ENCODE data around the gene SLC7A4. TPM values are rescaled to one million over a fixed set of nuclear protein-coding genes. Genes with fewer than 3 reads are reported as not detected.

The SLC7A4 gene
- total RNA-seq, 1 experiment from 2014 or later, result not detected

DNA sequence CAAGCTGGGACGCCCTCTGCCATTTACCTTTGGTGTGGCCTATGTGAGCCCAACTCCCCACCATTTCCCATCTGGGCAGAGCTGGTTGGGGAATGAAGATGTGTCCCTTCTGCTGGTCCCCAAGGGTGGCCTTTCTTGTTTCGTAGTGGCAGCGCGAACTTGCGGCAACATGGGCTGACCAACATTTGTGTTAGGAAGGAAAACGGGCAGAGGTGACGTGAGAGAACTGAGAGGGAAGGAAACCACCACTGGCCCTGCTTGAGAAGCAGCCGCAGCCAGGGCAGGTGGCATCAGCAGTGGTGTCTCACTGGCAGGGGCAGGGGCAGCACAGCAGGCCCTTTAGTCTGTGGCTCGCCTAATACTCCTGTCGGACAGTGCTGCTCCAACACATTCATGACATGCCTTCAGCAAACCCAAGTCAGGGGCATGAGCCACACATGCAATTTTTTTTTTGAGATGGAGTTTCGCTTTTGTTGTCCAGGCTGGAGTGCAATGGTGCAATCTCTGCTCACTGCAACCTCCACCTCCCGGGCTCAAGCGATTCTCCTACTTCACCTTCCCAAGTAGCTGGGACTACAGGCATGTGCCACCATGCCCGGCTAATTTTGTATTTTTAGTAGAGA is 43.3 kb upstream of the SLC7A4 start:
- intact Hi-C loops (cut with micrococcal nuclease), result no loop called here
- no peak for TF ChIP-seq CBX3 (IDR thresholded peaks at IDR 0.05; ENCODE audit: low read depth)
- no TSS peak for BruUV-seq (replicated peaks)
- peaks cover 0 to 13% of the 10 kb centered on the region in 2 experiments; a peak in 2 of 4 replicates for H3K4me1 ChIP-seq (ENCODE audit: control insufficient read depth in 1 of 2, insufficient read depth in 2 of 2, low read length in 2 of 2)
- no peak overlapping the region for H3K27ac ChIP-seq (ENCODE audit: low read depth, low read length)
- no peaks in the 10 kb centered on the region for H4K20me1 ChIP-seq (ENCODE audit: insufficient read depth)
- H3K9ac ChIP-seq (ENCODE audit: low read length), result no peak overlapping the region
- POLR2A ChIA-PET, result no interaction called here
- CTCF ChIA-PET, result no interaction called here
- RAD21 ChIA-PET (ENCODE audit: low non-redundant PET in 1 of 2, low total read pairs in 2 of 2, uncharacterized antibody in 2 of 2, unreplicated experiment in 2 of 2), result no interaction called here
- no peak overlapping the region for H2AFZ ChIP-seq (ENCODE audit: low read depth, low read length, poor library complexity, severe bottlenecking)
- H3K79me2 ChIP-seq (ENCODE audit: insufficient read depth, low read length), result no peaks in the 10 kb centered on the region
- H3K4me2 ChIP-seq (ENCODE audit: low read length), result no peak overlapping the region
- no peak overlapping the region for H3K4me3 ChIP-seq (replicated peaks in 1 of 2; ENCODE audit: low read depth in 1 of 2, low read length in 2 of 2)
- no peak for ATAC-seq
- no peaks in the 10 kb centered on the region for H3K36me3 ChIP-seq (ENCODE audit: control insufficient read depth in 1 of 2, insufficient read depth in 2 of 2, low read length in 2 of 2)
- no peak for DNase-seq (ENCODE audit: low read depth, low spot score)
- H3K9me3 ChIP-seq (ENCODE audit: control insufficient read depth in 1 of 2, insufficient read depth in 1 of 2, low read depth in 1 of 2, low read length in 2 of 2), result 0 out of 4 replicates have a peak, but pooled peaks cover 0 to 4% of the 10 kb centered on the region in 2 experiments
- no peaks in the 10 kb centered on the region for H3K9me2 ChIP-seq (ENCODE audit: insufficient read depth)
- no peaks in the 10 kb centered on the region for H3K27me3 ChIP-seq (ENCODE audit: insufficient read depth, low read length)

GRCh38 chr22:21074102-21074715 is 41.8 kb upstream of the SLC7A4 start:
- no peak overlapping the region for H3K27ac ChIP-seq (ENCODE audit: low read depth, low read length)
- peaks cover 0 to 13% of the 10 kb centered on the region in 2 experiments; a peak in 2 of 4 replicates for H3K4me1 ChIP-seq (ENCODE audit: control insufficient read depth in 1 of 2, insufficient read depth in 2 of 2, low read length in 2 of 2)
- H2AFZ ChIP-seq (ENCODE audit: low read depth, low read length, poor library complexity, severe bottlenecking), result no peak overlapping the region
- peak; percentile 75 for ATAC-seq
- ChIA-PET RAD21 (ENCODE audit: low non-redundant PET in 1 of 2, low total read pairs in 2 of 2, uncharacterized antibody in 2 of 2, unreplicated experiment in 2 of 2) (no interaction called here), POLR2A (interaction anchor here (0.6 to 0.7 kb wide), 3 partner anchors 23 to 92 kb away, joined by 3 read pairs; partner anchors contain the start of genes LZTR1 and THAP7), CTCF (interaction anchor here (1.1 kb wide), 2 partner anchors 25 to 28 kb away, joined by 3 to 5 read pairs; no protein-coding TSS in a partner anchor)
- TF ChIP-seq EZH2 (IDR thresholded peaks at IDR 0.05) (no peak), CEBPB (IDR thresholded peaks at IDR 0.05; ENCODE audit: low read depth) (0 out of 2 replicates have a peak, but pooled peaks have one; percentile 36), REST (IDR thresholded peaks at IDR 0.05; ENCODE audit: low read depth) (no peak), FOSL1 (IDR thresholded peaks at IDR 0.05; ENCODE audit: low read depth) (peak; percentile 27; the same call in 1 of the 2 replicates), EZH2phosphoT487 (IDR thresholded peaks at IDR 0.05; ENCODE audit: borderline replicate concordance) (no peak), SP1 (IDR thresholded peaks at IDR 0.05; ENCODE audit: low read depth) (no peak), SIN3A (IDR thresholded peaks at IDR 0.05; ENCODE audit: low read depth) (no peak), CBX3 (IDR thresholded peaks at IDR 0.05; ENCODE audit: low read depth) (no peak), CTCF (IDR thresholded peaks at IDR 0.05 in 2 of 3, conservative IDR thresholded peaks at IDR 0.05 in 1 of 3; ENCODE audit: borderline replicate concordance in 1 of 3, insufficient read depth in 1 of 3, low read depth in 2 of 3, low read length in 2 of 3) (no peak), EGR1 (IDR thresholded peaks at IDR 0.05; ENCODE audit: low read depth) (no peak)
- TF ChIP-seq, protein P1, sequence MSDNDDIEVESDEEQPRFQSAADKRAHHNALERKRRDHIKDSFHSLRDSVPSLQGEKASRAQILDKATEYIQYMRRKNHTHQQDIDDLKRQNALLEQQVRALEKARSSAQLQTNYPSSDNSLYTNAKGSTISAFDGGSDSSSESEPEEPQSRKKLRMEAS (IDR thresholded peaks at IDR 0.05), result no peak
- TF ChIP-seq, protein P2, sequence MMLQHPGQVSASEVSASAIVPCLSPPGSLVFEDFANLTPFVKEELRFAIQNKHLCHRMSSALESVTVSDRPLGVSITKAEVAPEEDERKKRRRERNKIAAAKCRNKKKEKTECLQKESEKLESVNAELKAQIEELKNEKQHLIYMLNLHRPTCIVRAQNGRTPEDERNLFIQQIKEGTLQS (IDR thresholded peaks at IDR 0.05), result peak; percentile 71
- 0 out of 4 replicates have a peak, but pooled peaks cover 0 to 4% of the 10 kb centered on the region in 2 experiments for H3K9me3 ChIP-seq (ENCODE audit: control insufficient read depth in 1 of 2, insufficient read depth in 1 of 2, low read depth in 1 of 2, low read length in 2 of 2)
- H3K4me3 ChIP-seq (replicated peaks in 1 of 2; ENCODE audit: low read depth in 1 of 2, low read length in 2 of 2), result no peak overlapping the region
- H3K36me3 ChIP-seq (ENCODE audit: control insufficient read depth in 1 of 2, insufficient read depth in 2 of 2, low read length in 2 of 2), result no peaks in the 10 kb centered on the region
- H3K27me3 ChIP-seq (ENCODE audit: insufficient read depth, low read length), result no peaks in the 10 kb centered on the region
- H3K9me2 ChIP-seq (ENCODE audit: insufficient read depth), result no peaks in the 10 kb centered on the region
- BruUV-seq (replicated peaks), result no TSS peak
- no peak overlapping the region for H3K9ac ChIP-seq (ENCODE audit: low read length)
- intact Hi-C loops (cut with micrococcal nuclease), result no loop called here
- no peaks in the 10 kb centered on the region for H4K20me1 ChIP-seq (ENCODE audit: insufficient read depth)
- H3K79me2 ChIP-seq (ENCODE audit: insufficient read depth, low read length), result no peaks in the 10 kb centered on the region
- peak overlapping the region; percentile 37 for H3K4me2 ChIP-seq (ENCODE audit: low read length)
- DNase-seq (ENCODE audit: low read depth, low spot score), result peak; percentile 4
